Activated CD4-positive, alpha-beta T cell treated with anti-CD3 and anti-CD28 coated beads, Interleukin-2, amount 50 U/mL, for 48 hours (primary cell): Measurements from ENCODE around the gene RRAS2.
"Not testable (repeated sequence)": the region's sequence is repeated elsewhere in the genome, so short reads cannot be mapped to it uniquely, and the experiment has no call there.

ENCODE experiments used
- DNase-seq, 2 experiments: peaks; one replicate each; pipeline ENCODE4 v3.0.0-alpha.2; 2020

Gene RRAS2

GRCh38 chr11:14305649-14306048 is 53.3 kb downstream of the RRAS2 start:
- no peak for DNase-seq

DNA sequence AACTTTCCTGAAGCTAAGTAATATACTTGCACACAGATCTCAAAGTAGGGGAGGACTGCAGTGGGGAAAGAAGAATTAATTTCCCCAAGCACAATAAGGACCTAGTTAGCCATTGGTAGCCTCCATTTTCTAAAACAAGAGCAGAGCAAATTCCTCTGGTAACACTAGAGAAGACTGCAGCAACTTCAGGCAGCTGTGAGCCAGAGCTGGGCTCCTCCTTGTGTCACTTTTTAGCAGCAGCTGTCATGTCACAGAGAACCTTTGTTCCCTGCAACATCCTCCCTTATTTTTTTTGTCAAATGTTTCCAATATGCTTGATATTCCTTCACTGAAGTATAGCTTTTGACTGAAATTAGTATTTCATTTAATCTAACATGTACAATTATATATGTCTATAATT is 54.4 kb downstream of the RRAS2 start:
- DNase-seq = no peak

DNA sequence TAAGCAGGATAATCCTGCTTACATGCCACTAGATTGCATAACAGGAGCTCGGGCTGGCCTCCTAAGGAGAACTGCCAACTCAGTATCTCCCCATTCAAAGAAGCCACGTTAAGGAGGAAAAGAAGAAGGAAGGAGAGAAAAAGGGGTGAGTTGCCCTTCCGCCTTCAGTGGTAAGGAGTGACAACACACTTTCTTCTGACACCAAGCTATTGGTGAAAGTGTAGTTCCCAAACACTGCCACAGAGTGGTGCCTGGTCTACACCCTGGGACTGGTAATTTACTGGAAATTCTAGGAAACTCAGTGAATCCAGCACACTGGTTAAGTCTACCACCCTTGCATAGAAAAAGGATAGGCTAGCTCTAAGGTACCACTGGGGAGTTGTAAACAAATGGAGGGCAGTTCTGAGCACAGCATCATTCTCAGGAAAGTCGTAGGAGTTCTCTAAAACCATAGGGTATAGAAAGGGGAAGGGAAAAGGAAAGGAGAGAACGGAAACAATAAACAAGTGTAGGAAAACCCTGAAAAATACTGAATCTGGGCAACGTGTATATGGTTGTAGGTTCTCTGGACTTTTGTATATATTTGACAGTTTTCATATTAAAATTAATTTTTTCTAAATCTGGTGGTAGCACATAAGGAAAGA is 58.2 kb downstream of the RRAS2 start:
- DNase-seq = peak; percentile 28 to 57

GRCh38 chr11:14299921-14300320 is 59.1 kb downstream of the RRAS2 start:
- no peak for DNase-seq

GRCh38 chr11:14290422-14290821 is 68.6 kb downstream of the RRAS2 start:
- no peak for DNase-seq

DNA sequence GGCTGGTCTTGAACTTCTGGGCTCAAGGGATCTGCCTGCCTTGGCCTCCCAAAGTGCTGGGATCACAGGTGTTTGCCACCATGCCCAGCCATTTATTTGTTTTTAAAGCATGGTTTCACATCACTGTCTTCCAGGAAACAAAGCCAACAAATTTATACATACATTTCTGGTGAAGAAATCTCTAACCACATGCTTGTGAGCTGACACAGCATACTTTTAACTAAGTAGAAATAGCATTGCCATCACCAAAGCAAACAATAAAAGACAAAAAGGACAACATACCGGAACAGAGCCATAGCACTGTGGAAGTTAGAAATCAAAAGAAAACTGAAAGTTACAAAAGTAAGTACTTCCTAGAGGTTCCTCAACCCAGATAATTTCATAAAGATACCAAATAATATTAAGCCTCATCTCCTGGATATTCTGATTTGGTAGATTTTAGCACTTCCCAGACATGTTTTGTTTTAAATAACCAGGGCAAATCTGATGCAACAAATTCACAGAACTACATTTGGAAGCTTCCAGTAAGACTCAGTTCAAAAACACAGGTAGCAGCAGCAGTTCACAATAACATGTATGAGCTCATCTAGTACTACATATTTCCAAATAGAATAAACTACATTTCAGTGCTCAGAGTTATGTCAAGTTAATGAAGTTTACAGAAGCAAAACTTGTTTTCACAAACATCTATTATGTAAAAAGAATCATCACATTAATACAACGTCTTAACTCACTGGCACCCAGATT is 70.6 kb downstream of the RRAS2 start:
- DNase-seq = no peak

DNA sequence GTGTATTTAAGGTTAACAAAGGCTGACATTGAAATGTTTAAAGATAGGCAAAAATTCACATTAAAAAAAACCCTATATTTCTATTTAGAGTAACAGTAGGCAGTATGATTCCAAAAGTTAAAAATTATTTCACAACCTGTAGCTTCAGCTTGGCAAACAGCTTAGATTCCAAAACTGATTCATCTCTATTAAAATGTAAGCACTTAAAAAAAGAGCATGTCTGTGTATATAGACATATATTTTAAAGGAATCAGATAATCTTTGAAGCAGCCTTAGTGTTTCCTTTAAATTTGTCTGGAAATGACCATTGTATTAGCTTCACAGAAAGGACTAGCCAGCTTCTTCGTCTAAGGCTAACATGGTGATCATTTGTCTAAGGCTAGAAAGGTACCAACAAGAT is 80.1 kb downstream of the RRAS2 start:
- not testable (repeated sequence) for DNase-seq

DNA sequence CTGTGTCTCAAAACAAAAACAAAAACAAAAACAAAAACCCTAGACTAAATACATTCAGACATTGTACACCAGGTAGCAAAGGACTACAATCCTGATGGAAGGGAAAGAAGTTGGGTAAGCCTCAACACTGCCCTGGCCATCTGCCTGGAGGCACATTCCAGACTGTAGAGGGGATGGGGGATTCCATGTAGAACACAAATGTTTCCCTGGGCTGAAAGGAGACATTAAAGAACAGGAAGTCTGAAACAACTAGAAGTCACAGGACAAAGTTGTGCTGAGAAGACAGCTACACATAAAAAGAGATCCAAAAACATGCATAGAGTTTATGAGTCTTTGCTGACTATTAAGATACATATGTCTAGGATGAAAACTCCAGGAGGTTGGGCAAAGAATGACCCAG is 83.9 kb downstream of the RRAS2 start:
- DNase-seq = no peak

GRCh38 chr11:14273895-14274294 is 85.1 kb downstream of the RRAS2 start:
- DNase-seq = no peak

- DNase-seq = peak; percentile 10 to 37
Observed at GRCh38 chr11:14270690-14271542, 88.1 kb downstream of the RRAS2 start.

DNA sequence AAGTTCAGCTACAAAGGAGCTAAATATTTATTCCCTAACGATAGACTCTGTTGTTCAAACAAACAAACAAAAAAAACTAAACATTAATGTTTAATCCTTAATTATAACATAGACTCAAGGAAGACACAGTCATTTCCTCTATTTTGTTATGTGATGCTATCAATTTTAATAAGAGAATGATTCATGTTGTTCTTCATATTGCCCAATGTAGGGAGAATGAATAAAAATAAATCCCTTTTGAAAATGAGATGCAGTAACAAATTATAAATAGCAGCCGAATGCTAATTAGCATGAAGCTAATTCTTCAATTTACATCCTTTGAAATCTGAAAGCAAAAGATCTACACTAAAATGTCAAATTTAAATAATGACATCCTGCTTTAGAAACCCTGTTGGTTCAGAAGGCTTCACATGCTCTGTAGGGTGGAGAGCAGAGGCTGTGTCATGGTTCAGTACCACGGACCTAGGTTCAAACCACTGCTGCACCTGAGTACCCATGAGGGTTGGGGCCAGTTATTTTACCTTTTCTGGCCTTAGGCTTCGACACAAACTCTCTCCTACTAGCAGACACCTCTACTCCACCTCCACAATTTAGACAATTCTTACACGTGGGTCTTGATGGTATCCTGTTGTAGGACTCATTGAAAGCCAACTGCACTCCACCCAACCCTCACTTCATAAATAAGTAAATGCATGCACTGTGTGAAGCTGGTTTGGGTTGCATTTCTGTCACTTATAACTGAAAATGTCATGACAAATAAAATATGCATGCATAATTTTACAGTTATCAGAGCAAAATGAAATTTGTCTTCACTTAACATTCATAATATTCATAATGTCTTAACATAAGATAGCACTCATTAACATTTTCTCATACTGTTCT is 89.0 kb downstream of the RRAS2 start:
- DNase-seq = no peak

DNA sequence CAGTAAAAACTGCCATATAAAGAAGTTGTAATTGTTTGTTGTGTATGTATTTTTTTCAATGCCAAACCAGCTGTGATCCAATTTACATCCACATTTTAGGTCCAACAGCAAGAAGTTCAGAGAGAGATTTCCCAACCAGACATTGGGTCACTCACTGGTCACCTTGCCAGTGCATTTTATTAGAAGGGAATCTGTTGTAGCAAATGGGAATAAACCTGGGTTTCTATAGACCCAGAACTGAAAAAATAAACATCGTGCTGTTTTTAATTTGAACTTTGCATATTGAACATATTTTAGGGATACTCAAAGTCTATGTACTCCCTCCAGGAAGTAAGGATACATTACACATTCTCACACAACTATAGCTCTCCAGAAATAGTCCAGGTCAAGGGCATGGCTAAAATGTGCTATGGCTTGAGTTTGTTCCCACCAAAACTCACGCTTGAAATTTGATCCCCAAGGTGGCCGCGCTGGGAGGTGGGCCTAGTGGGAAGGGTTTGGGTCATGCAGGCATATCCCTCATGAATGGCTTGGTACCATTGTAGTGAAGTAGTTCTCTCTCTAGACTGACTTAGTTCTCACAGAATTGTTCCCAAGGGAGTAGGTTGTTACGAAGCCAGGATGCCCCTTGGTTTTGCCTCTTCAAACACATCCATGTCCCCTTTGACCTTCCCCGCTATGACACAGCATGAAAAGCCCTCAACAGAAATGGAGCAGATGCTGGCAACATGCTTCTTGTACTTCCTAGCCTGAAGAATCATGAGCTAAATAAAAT is 90.9 kb downstream of the RRAS2 start:
- DNase-seq = no peak

GRCh38 chr11:14266622-14267021 is 92.4 kb downstream of the RRAS2 start:
- no peak for DNase-seq

- DNase-seq = no peak
Observed at GRCh38 chr11:14264966-14265365, 94.0 kb downstream of the RRAS2 start.

DNA sequence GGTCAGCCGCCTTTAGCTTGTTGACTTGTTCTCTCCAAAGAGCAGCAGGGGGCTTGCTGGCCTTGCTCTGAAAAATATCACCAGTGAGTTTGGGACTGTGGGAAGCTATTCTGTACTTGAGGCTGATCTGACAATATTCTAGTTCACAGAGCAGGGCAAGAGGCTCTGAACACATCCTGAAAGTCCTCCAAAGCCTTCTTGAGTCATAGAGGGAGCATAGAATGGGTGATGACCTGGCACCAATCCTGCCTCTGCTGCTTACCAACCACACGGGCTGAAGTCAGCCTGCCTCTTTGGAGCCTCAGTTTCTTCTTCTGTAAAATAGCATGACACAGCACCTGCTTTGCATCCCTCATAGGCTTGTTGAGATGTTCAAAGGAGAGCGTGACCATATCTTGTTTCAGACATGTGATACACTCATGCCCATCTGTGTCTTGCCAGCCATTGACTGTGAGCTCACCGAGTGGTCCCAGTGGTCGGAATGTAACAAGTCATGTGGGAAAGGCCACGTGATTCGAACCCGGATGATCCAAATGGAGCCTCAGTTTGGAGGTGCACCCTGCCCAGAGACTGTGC is 96.6 kb downstream of the RRAS2 start:
- no peak for DNase-seq

GRCh38 chr11:14261066-14261465 is 97.9 kb downstream of the RRAS2 start:
- DNase-seq = no peak

GRCh38 chr11:14259878-14260277 is 99.1 kb downstream of the RRAS2 start:
- no peak for DNase-seq

DNA sequence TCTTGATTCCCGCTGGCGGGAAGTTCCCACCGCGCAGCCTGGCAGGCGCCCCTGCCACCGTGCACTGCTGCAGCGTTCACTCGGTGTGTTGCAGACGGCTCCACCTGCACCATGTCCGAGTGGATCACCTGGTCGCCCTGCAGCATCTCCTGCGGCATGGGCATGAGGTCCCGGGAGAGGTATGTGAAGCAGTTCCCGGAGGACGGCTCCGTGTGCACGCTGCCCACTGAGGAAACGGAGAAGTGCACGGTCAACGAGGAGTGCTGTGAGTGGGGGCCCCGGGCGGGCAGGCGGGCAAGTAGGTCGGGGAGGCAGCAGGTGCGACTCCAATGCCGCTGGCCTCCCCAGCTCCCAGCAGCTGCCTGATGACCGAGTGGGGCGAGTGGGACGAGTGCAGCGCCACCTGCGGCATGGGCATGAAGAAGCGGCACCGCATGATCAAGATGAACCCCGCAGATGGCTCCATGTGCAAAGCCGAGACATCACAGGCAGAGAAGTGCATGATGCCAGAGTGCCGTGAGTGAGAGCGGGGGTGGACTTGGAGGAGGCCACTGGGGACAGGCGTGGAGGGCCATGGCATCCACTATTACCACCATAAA is 99.7 kb downstream of the RRAS2 start:
- DNase-seq = no peak

GRCh38 chr11:14258221-14258935 is 100.6 kb downstream of the RRAS2 start:
- no peak for DNase-seq

GRCh38 chr11:14255238-14255534 is 103.8 kb downstream of the RRAS2 start:
- no peak for DNase-seq
